ENCODE measurements around the gene BCAS3.

The BCAS3 gene

GRCh38 chr17:61335845-61336655 lies 658.4 kb downstream of the BCAS3 start:
- no peak for DNase-seq (ENCODE audit: low spot score)
- no peak for TF ChIP-seq CTCF (IDR thresholded peaks at IDR 0.05; ENCODE audit: extremely low read depth, missing control alignments)

GRCh38 chr17:61337290-61337689 lies 659.6 kb downstream of the BCAS3 start:
- no peak for TF ChIP-seq CTCF (IDR thresholded peaks at IDR 0.05; ENCODE audit: extremely low read depth, missing control alignments)
- no peak for DNase-seq (ENCODE audit: low spot score)

GRCh38 chr17:61338000-61338798 lies 660.5 kb downstream of the BCAS3 start:
- DNase-seq (ENCODE audit: low spot score) = no peak
- no peak for TF ChIP-seq CTCF (IDR thresholded peaks at IDR 0.05; ENCODE audit: extremely low read depth, missing control alignments)

GRCh38 chr17:61338874-61339478 lies 661.3 kb downstream of the BCAS3 start:
- DNase-seq (ENCODE audit: low spot score) = no peak
- no peak for TF ChIP-seq CTCF (IDR thresholded peaks at IDR 0.05; ENCODE audit: extremely low read depth, missing control alignments)

GRCh38 chr17:61340431-61341209 lies 663.0 kb downstream of the BCAS3 start:
- TF ChIP-seq CTCF (IDR thresholded peaks at IDR 0.05; ENCODE audit: extremely low read depth, missing control alignments) = no peak
- DNase-seq (ENCODE audit: low spot score) = no peak

GRCh38 chr17:61343576-61343975 lies 665.9 kb downstream of the BCAS3 start:
- TF ChIP-seq CTCF (IDR thresholded peaks at IDR 0.05; ENCODE audit: extremely low read depth, missing control alignments) = no peak
- DNase-seq (ENCODE audit: low spot score) = no peak

Measured in GM20000 (cell line).